ENCODE measurements around the gene FAM3C. TPM values are rescaled to one million over a fixed set of nuclear protein-coding genes. Genes with fewer than 3 reads are reported as not detected.

Gene FAM3C
- total and polyA plus RNA-seq, 2 of the 8 experiments (the other 6 are each of a cell fraction or from before 2014, with no cell fraction given): 27.0 to 77.7 TPM

DNA sequence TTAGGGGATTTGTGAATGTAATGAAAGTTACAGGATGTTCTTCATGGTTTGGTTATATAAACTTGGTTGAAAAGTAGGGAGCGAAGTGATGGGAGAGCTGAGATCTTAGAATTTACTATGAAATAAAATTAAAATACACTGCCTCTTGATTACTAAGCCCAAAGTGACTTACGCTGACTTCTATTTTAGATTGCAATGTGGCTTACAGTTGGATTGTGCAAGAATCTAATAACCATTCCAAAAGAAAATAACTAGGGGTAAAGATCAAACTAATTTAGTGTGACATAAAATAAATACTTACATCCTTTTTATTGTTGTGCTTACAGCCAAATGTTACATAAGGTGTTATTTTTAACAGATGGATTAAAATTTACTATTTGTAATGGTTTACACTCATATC lies 52.0 kb downstream of the FAM3C start (continued):
- TF ChIP-seq TAF1 (IDR thresholded peaks at IDR 0.05; ENCODE audit: low read depth, low read length) (no peak), SUZ12 (IDR thresholded peaks at IDR 0.05; ENCODE audit: low read length) (no peak)
